K562 (cell line): ENCODE data around the gene DCAF11. TPM values are rescaled to one million over a fixed set of nuclear protein-coding genes. Genes with fewer than 3 reads are reported as not detected.

Experiments
- CTCFL ChIP-seq: IDR thresholded peaks from 2 replicates; pipeline ENCODE4 v1.6.1; 2011; ENCODE audit warnings: borderline replicate concordance, low read depth, mild to moderate bottlenecking, moderate library complexity, low read length; ENCODE audit not compliant: insufficient read depth, poor library complexity, severe bottlenecking
- DLX4 ChIP-seq: fragments of 250-450 bp; sonication (Bioruptor Pico); IDR thresholded peaks from 2 replicates; pipeline ENCODE4 v1.6.1; 2021; ENCODE audit warnings: mild to moderate bottlenecking
- HNRNPK ChIP-seq: fragments of 200-400 bp; formaldehyde crosslinking; IDR thresholded peaks from one replicate; pipeline ENCODE4 v1.6.1; 2018; ENCODE audit warnings: mild to moderate bottlenecking, low read depth, low read length; ENCODE audit not compliant: poor library complexity, severe bottlenecking
- HOXB6 ChIP-seq: fragments of 250-450 bp; sonication (Bioruptor Pico); IDR thresholded peaks from 2 replicates; pipeline ENCODE4 v1.5.1; 2022; ENCODE audit warnings: mild to moderate bottlenecking, borderline replicate concordance
- ILF3 ChIP-seq: fragments of 450-650 bp; IDR thresholded peaks from 2 replicates; pipeline ENCODE4 v1.6.1; 2018; ENCODE audit warnings: antibody characterized with exemption, mild to moderate bottlenecking, moderate library complexity, borderline replicate concordance
- MEF2A ChIP-seq: IDR thresholded peaks from 2 replicates; pipeline ENCODE4 v1.6.1; 2011; ENCODE audit warnings: low read depth, mild to moderate bottlenecking, low read length, moderate library complexity; ENCODE audit not compliant: control insufficient read depth
- NEUROD1 ChIP-seq: fragments of 150-350 bp; IDR thresholded peaks from 2 replicates; pipeline ENCODE4 v1.6.1; 2014; ENCODE audit warnings: borderline replicate concordance, low read length, low read depth; ENCODE audit not compliant: partially characterized antibody
- PCBP1 ChIP-seq: fragments of 200-400 bp; formaldehyde crosslinking; IDR thresholded peaks from 2 replicates; pipeline ENCODE4 v1.6.1; 2018; ENCODE audit warnings: mild to moderate bottlenecking, low read depth, low read length; ENCODE audit not compliant: poor library complexity, severe bottlenecking
- POLR3G ChIP-seq: IDR thresholded peaks from 2 replicates; pipeline ENCODE4 v1.6.1; 2011; ENCODE audit not compliant: insufficient read length, insufficient replicate concordance; ENCODE audit errors: extremely low read depth
- ZEB2 ChIP-seq: fragments of 450-650 bp; IDR thresholded peaks from 2 replicates; pipeline ENCODE4 v1.6.1; 2016
- ZMIZ1 ChIP-seq, 2 experiments: fragments of 150-350 bp in 1 of 2; IDR thresholded peaks; 2 replicates each; pipeline ENCODE4 v1.6.1; 2012 to 2016; ENCODE audit warnings: low read depth in 2 of 2, low read length in 2 of 2, mild to moderate bottlenecking in 1 of 2, moderate library complexity in 1 of 2
- ZNF212 ChIP-seq: fragments of 450-650 bp; formaldehyde crosslinking; IDR thresholded peaks from 2 replicates; pipeline ENCODE4 v1.4.0; 2020; ENCODE audit warnings: mild to moderate bottlenecking
- ZNF224 ChIP-seq: sonication (generic); formaldehyde crosslinking; IDR thresholded peaks from 2 replicates; pipeline ENCODE4 v1.8.0; 2022; ENCODE audit warnings: mild to moderate bottlenecking, missing genetic modification reagents
- ZNF277 ChIP-seq: fragments of 250-450 bp; sonication (Bioruptor Pico); IDR thresholded peaks from 2 replicates; pipeline ENCODE4 v1.8.0; 2022; ENCODE audit warnings: inconsistent platforms, mild to moderate bottlenecking, moderate library complexity, borderline replicate concordance
- ZNF41 ChIP-seq: fragments of 250-450 bp; sonication (Bioruptor Pico); conservative IDR thresholded peaks from 2 replicates; pipeline ENCODE4 v1.4.0; 2020; ENCODE audit warnings: mild to moderate bottlenecking
- ZNF586 ChIP-seq: fragments of 450-650 bp; formaldehyde crosslinking; conservative IDR thresholded peaks from 2 replicates; pipeline ENCODE4 v1.4.0; 2020; ENCODE audit warnings: mild to moderate bottlenecking, moderate library complexity
- ZSCAN29 ChIP-seq: fragments of 450-650 bp; IDR thresholded peaks from 2 replicates; pipeline ENCODE4 v1.6.1; 2017
- polyA plus RNA-seq, 8 experiments: library from polyadenylated mRNA; depleted of rRNA in 4 of 8; stranded (reverse) in 5 of 8; unstranded in 3 of 8; fragments of >200 nt; fragmentation: Nextera tagmentation in 2 of 8; fragmentation: Illumina TruSeq in 1 of 8; extraction: Ambion mirVana in 2 of 8; extraction: Trizol in 1 of 8; gene quantifications; 2 replicates each; pipeline versions ENCODE4 v1.2.1 to v1.2.3, GENCODE V29; 2011 to 2014; ENCODE audit warnings: inconsistent platforms in 1 of 8, missing spikeins in 1 of 8
- total RNA-seq, 7 experiments: library from RNA; depleted of rRNA in 6 of 7; stranded (reverse); fragments of >200 nt in 6 of 7; fragmentation: Illumina TruSeq in 2 of 7; extraction: Trizol in 2 of 7; gene quantifications; 2 replicates each; pipeline versions ENCODE4 v1.2.1 to v1.2.3, GENCODE V29; 2011 to 2021; ENCODE audit warnings: low replicate concordance in 1 of 7

DCAF11 gene
- total and polyA plus RNA-seq, 9 of the 15 experiments (the other 6 are each of a cell fraction or from before 2014, with no cell fraction given): 8.5 to 46.2 (median 36.4) TPM

GRCh38 chr14:24160850-24161804 lies 46.5 kb downstream of the DCAF11 start, which contains the start of gene IRF9 (continued):
- no peak for TF ChIP-seq ZNF41 (CRISPR knock-in tag)
- no peak for TF ChIP-seq ZMIZ1 (IDR thresholded peaks at IDR 0.05; ENCODE audit: low read depth in 2 of 2, low read length in 2 of 2)
- no peak for TF ChIP-seq POLR3G
- TF ChIP-seq HOXB6 (CRISPR knock-in tag): no peak
- no peak for TF ChIP-seq HNRNPK
- no peak for TF ChIP-seq ILF3
- no peak for TF ChIP-seq ZNF277
- TF ChIP-seq DLX4 (CRISPR knock-in tag): no peak
- no peak for TF ChIP-seq PCBP1
- TF ChIP-seq NEUROD1: peak; percentile 58
- no peak for TF ChIP-seq ZNF212 (CRISPR knock-in tag)
- TF ChIP-seq ZSCAN29: no peak
- no peak for TF ChIP-seq ZNF586 (CRISPR knock-in tag)
- no peak for TF ChIP-seq ZNF224
- TF ChIP-seq MEF2A: no peak
- peak; percentile 32 for TF ChIP-seq CTCFL
- no peak for TF ChIP-seq ZEB2
